T-helper 2 cell treated with Interferon-gamma antibody and Interleukin-4, amounts not matched to agents 100 ng/mL and 5 ng/mL, for 36 hours (primary cell): Measurements from ENCODE around the gene MAP10. TPM values are rescaled to one million over a fixed set of nuclear protein-coding genes. Genes with fewer than 3 reads are reported as not detected.
"Not testable (repeated sequence)": the region's sequence is repeated elsewhere in the genome, so short reads cannot be mapped to it uniquely, and the experiment has no call there.

Source experiments
- intact Hi-C: fragments of 100-400 bp; cut with micrococcal nuclease; formaldehyde crosslinking; loops from one replicate; pipeline ENCODE4 v1.15.1; 2023
- total RNA-seq: library from RNA; stranded (reverse); gene quantifications from 2 replicates; pipeline ENCODE4 v1.2.3, GENCODE V29; 2022

Gene MAP10, protein sequence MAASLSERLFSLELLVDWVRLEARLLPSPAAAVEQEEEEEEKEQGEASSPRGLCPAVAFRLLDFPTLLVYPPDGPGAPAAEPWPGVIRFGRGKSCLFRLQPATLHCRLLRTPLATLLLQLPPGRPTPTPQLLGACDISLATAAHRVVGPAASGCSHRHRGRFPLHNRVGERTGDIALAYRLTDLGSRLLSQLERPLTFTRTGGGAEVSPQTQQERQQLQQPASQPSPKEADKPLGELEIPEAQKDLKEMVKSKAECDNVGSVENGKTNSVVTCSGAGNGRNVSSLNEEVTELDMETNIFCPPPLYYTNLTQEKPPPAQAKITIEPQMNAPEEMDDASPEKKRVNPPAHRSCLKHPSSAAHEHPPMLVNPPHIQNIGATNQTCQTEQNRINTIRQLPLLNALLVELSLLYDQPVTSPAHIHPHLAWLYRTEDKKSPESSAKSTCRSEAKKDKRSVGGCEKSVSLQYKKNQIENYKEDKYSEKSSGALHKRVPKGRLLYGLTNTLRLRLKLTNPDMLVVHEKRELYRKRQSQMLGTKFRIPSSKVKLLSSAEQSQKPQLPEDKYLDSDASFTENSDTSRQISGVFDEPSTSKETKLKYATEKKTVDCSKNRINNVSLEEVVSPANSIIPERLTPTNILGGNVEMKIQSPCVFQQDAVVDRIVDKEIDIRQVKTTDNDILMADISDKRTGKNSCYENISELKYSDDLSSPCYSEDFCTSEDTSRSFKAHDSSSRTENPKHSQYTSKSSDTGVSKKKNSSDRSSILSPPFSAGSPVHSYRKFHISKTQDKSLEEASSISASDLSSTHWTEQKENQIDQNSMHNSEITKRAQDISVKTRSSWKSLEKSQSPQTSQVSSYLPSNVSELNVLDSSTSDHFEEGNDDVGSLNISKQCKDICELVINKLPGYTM
- total RNA-seq = 4.4 and 4.8 TPM in 2 replicates

DNA sequence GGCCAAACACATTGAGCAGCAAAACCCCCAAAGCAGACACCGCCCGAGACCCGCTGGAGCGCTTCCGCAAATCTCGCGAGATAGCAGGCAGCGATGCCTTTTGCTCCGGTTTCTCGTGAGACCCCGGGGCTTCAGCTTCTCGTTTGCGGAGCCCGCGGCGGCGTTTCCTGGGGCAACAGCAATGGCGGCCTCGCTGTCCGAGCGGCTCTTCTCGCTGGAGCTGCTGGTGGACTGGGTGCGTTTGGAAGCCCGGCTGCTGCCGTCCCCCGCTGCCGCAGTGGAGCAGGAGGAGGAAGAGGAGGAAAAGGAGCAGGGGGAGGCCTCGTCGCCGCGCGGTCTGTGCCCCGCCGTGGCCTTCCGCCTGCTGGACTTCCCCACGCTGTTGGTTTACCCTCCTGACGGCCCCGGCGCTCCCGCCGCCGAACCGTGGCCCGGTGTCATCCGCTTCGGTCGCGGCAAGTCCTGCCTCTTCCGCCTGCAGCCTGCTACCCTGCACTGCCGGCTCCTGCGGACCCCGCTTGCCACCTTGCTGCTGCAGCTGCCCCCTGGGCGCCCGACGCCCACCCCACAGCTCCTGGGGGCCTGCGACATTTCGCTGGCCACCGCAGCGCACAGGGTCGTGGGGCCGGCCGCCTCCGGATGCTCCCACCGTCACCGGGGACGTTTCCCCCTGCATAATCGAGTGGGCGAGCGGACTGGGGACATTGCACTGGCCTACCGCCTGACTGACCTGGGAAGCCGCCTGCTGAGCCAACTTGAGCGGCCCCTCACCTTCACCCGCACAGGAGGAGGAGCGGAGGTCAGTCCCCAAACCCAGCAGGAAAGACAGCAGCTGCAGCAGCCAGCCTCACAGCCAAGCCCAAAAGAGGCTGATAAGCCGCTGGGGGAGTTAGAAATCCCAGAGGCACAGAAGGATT lies at the start of gene MAP10:
MAP10 (plus strand) TSS at position 148 of the 917 bp plus-strand sequence; CDS start at position 182, 34 bp downstream.
- intact Hi-C loops = loop anchor here (1.0 to 10.0 kb wide), 3 partner anchors 119 to 173 kb away; partner anchors contain the start of genes NTPCR and SIPA1L2

DNA sequence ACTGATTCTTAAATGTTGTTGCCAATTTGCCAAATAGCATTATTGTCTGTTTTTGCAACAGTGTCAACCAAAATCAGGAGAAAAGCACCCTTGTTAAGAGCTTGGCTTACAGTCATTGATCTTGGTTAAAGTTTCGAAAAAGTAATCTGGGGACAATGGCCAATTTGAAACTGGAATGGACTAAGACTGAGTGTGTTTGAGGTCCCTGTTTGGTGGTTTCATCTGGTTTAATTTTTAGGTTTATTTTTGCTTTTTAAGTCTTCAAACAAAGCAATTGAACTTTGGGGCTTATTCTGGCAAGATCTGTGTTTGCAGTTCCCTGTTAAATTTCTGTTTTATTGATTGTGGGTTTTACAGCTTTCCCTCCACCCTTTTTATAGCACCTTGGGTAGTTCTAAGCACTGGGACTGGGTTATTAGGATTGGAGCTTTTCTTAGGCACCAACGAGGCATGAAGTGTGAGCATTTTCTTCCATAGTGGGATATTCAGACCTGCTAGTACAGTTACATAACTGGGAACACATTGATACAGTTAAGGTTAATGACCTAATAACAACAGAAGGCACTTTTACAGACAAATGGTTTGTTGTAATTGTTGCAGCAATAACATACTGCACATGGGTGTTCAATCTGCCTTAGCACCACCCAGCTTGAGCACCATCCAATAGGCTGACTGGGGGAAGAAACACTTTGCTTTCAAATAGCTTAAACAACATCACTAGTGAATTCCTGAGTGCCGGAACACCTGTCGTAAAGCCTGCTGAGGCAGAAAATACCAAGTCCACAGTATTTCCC lies 40.6 kb upstream of the MAP10 start:
- intact Hi-C loops = no loop called here

DNA sequence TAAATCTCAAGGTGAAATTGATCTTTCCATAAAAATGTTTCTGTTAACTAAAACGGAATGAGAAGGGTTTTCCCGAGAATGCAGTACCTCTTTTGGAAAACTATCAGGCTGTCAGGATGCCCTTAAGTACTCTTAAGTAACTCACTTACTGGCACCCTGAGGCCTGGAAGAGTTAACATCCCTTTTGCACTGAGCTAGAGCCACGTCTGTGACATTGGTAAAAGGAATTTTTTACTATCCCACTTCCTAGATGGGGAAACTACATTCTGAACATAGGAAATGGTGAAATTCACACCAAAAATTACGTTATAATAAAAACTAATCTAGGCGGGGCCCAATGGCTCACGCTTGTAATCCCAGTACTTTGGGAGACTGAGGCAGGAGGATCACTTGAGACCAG lies 39.7 kb upstream of the MAP10 start:
- intact Hi-C loops = no loop called here

DNA sequence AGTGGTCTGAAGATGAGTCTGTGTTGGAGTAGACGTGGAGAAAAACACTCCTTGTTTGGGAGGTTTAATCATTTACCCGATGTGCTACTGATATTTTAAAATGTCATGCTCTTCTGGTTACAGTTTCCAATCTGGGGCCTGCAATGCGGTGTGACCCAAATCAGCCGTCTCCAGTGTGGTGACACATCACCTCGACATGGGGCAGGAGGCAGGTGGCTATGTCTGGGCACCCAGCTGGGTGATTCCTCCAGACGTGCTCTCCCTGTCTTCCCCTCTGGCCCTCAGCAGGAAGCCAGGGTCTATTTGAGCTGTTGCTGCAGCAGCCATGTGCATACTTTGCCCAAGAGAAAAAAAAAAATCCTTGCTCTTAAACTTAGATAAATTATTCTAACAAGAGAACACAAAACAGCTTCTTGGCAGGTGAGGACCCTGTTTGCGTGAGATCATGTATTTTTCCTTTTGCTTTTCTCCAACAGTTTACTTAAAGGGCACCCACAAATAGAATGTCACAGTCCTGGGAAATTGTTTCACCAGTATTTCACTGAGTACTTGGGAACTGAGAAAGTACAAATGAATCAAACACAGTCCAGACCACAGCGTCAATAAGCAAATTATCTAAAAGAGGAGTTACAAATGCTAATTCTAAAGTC lies 38.9 kb upstream of the MAP10 start:
- intact Hi-C loops = no loop called here

DNA sequence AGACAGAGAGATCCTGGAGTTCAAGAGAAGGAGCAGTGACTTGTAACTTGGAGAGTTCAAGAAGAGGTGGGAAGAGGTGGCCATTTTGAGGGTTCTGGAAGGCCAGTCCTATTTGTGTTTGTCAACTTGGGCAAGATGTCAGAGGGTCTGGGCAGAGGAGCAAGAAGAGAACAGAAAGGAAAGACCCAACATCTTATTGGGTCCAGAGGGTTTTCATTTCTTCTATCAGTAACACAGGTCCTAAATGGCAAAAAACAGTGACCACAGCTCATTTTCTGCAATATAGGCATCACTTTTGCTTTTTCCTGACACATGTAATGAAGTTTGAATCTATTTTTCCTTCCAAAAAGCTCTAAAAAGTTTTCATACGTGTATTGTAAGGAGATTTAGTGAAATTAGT lies 38.3 kb upstream of the MAP10 start:
- intact Hi-C loops = no loop called here

DNA sequence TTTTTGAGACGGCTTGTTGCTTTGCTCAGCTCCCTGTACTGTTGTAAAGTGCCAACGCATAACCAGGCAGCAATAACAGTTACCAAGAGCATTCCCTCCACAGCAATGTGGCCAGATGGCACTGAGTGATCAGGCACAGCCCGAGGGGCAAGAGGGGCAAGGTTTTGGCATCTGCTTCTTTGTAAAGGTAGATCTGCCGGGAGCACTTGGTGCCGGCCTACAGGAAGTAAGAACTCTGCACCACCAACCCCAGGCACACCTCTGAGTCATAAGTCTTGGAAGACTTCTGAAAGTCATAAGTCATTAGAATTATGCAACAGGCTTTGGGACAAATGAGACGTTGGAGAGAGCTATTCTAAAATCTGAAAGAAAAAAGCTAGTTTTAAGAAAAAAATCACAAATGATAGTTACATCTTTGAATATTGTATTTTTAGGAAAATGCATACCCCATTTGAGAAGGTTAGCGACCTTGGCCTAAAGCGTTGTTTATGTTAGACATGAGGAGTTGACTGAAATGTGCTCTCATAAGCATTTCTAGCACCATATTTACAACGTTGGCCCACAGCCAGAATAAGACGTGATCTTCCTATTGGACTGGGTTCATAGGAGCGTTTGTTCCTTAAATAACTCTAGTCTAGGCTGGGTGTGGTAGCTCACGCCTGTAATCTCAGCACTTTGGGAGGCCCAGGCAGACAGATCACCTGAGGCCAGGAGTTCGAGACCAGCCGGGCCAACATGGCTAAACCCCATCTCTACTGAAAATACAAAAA lies 37.7 kb upstream of the MAP10 start:
- intact Hi-C loops = no loop called here

DNA sequence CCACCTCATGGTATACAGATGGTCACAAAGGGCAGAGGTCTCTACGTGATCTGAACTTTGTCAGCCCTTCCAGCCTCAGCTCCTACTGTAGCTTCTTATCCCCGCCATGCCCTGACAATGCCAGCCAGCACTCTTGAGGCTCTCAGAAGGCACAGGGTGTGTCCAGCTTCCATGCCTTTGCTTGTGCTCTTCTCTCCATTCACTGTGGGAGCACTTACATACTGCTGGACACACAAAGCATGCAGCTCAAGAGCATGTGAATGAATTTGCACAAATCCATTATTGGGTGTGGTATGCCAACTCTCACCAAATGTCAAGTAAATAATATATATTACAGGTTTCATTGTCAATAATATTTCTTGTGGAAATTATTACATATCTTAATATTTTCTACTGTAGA lies 36.4 kb upstream of the MAP10 start:
- intact Hi-C loops = no loop called here

DNA sequence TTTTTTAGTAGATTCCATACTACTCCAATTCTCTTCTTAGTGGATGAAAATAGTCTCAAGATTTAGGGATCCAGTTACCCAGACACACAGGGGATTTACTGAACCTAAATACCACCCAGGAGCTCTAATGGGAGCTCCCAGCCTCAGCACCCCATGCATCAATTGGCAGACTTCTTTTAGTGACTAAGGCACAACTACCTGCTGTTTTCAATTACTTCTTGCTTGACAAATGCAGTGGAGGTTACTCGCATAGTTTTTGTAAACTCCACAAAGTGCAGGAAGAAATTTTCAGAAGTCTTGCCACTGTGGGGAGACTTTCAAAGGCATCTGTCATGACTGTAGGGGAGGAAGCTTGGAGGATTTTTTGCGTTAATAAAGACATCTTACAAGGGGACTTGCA lies 35.5 kb upstream of the MAP10 start:
- intact Hi-C loops = no loop called here

DNA sequence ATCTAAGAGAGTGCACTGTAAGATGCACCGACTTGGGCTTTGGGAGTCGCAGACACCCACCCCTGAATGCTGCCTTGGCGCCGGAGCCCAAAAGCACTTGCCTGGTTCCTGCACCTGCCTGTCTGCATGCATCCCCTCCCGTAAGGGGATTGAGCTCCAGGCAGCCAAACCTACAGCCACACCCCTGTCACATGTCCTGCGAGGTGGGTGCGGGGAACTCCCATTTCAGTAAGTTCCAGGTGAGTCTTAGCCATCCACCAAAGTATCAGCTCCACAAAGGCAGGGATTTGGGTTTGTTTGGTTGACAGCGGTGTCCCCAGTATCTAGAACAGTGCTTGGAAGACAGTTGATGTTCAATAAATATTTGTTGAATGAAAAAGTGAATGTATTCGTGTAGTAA lies 31.5 kb upstream of the MAP10 start:
- intact Hi-C loops = no loop called here

DNA sequence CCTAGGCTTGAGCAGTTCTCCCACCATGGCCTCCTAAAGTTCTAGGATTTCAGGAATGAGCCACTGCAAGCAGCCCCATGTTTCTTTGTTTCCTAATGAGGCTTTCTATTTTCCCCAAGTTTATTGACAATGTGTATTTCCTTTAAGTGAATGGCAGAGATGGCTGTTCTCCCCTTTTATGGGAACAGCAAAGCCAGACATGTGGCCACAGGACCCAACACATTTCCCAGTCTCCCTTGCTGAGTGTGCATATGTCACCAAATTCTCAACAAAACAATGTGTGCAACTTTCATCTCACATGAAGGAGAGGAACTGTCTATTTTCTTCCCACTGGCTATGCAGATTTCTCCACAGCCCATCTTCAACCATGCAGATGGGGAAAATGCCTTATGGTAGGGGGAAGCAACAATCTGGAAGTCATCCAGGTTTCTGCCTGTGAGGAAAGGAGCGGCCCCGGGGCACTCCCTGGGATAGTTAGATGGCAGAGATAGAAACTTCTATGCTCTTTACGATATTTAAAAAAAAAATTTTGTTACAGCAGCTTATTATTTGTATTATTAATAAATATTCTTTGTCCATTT lies 28.6 kb upstream of the MAP10 start:
- intact Hi-C loops = no loop called here

DNA sequence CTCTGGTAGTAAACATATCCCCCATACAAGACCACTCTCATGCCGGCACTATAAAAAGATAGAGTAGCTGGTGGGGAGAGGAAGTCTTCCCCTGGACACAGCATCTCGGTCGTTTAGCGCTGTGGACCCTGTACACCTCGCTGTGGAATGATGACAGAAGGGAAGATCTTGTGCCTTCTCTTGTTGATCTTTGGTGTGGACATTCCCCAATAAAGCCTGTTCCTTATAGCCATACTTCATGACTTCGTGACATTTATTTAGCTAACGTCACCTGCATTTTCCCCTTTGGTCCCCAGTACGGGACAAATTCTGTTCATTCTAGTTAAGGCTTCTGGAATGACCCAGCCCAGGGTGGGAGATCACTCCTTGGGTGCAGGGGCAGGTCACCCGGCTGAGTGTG lies 24.9 kb upstream of the MAP10 start:
- intact Hi-C loops = no loop called here

DNA sequence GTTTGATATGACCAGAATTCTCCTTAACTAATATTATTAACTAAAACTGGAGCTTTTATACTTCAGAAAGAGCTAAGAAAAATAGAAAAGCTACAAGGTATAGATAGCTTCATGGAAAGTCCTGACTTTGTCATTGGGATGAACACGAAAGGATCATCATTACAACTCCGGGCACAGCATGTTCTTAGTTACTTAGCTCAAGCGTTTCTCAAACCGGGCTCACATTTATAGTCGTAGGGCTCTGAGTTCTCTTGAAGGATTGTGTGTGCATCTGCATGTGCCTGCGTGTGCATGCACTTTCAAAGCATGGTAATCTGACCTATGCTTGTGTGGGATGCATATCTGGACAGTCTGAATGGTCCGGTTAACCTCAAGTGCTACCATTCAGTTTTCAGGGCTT lies 20.4 kb upstream of the MAP10 start:
- intact Hi-C loops = no loop called here

DNA sequence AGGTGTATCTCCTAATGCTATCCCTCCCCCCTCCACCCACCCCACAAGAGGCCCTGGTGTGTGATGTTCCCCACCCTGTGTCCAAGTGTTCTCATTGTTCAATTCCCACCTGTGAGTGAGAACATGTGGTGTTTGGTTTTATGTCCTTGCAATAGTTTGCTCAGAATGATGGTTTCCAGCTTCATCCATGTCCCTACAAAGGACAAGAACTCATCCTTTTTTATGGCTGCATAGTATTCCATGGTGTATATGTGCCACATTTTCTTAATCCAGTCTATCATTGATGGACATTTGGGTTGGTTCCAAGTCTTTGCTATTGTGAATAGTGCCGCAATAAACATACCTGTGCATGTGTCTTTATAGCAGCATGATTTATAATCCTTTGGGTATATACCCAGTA lies 19.6 kb upstream of the MAP10 start:
- intact Hi-C loops = not testable (repeated sequence)

DNA sequence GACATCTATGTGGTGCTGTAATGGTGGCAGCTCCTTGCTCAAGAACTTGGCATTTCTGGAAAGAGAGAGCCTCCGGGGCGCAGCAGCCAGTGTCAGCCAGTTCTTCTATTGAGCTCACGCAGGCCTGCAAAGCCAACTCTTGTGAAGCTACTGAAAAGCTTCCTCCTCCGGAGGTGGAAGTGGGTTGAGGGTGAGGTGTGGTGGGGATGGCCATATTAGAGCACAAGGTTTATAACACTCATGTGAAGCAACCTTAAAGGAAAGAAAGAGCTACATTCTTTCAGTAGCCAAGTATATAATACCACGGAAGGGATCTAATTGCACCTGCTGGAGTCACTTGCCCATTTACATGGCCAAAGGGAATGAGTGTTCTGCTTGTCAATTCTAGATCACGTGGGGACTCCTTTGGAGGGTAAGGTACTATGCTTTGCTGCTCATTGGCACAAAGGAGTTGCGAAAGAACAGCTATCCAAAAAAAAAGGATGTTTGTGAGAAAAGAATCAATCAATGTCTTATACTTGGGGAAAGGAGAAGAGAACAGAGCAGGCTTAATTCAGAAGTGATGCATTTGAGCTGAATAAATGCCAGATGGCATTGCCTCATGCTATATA lies 18.3 kb upstream of the MAP10 start:
- intact Hi-C loops = no loop called here

DNA sequence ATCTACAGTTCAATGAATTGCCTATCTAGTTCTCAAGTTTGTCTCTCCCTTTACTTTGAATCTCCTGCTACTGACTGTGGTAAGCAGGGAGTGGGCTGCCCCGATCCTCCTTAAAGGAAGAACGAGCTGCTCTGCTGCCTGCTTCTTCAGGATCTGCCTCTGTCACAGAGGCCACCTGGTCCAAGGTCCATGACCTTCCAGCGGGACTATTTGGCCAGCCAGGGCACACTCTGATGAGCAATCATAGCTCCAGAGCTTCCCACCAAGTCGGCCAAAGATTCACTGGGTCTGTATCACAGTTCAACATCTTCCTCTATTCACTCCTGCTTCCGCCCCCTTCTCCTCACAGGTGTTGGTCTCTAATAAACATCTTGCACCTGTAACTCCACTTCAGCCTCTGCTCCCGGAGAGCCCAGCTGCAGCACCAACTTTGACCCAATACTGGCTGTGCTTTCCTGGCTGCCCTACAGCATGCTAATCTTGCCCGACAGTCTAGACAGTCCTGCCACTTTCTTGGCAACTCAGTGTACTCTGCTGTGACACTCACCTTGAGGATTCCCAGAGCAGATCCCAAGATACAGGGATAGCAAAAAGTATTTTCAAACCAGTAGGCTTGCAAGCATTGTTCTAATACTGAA lies 16.9 kb upstream of the MAP10 start:
- intact Hi-C loops = no loop called here

DNA sequence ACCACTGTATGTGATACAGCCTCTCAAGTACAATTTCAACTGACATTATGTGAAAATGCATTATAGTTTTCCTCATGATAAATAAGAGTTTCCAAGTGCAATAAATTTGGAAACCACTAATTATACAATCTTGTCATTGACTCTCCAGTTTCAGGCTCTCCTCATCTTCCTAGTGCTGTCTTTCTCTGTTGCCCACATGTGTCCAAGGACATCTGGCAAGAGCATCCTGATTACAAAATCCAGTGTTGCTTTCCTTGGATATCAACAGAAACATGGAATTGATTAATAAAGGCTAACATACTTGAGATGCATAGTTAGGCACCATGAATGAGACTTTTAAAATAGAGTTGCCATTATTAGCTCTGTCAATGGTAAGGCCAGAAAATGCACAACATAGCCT lies 15.6 kb upstream of the MAP10 start:
- intact Hi-C loops = loop anchor here (5.0 kb wide), 1 partner anchor 152 kb away; no protein-coding TSS in a partner anchor

DNA sequence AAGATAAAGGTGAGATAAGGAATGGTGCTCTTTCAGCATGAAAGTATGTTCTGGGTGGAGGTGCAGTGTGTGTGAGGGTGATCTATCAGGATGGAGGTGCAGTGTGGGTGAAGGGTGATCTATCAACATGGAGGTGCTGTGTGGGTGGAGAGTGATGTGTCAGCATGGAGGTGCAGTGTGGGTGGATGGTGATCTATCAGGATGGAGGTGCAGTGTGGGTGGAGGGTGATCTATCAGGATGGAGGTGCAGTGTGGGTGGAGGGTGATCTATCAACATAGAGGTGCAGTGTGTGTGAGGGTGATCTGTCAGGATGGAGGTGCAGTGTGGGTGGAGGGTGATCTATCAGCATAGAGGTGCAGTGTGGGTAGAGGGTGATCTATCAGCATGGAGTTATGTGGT lies 12.3 kb upstream of the MAP10 start:
- intact Hi-C loops = loop anchor here (5.0 kb wide), 1 partner anchor 156 kb away; no protein-coding TSS in a partner anchor

DNA sequence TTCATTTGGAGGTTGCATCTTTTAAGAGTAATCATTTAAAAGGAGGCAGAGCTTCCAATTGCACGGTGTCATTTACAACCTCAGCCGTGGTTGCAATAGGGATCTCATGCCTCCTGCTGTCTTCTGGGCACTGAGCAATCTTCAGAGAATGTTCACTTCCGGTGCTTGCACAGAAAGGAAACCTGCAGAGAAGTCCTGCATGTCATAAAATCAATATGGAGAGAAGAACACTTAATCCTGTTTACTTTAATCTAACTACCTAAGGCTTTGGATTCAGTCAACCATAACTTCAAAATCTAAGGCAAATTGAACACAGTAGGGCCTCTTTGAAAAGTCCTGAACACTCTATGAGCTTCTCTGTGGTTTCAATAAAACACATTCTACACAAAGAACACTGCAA lies 11.3 kb upstream of the MAP10 start:
- intact Hi-C loops = loop anchor here (5.0 kb wide), 1 partner anchor 157 kb away; no protein-coding TSS in a partner anchor
